ENCODE data around the gene ACY1. TPM values are rescaled to one million over a fixed set of nuclear protein-coding genes. Genes with fewer than 3 reads are reported as not detected.

Gene ACY1
- total RNA-seq (ENCODE audit: low replicate concordance), result 54.2 and 55.9 TPM in 2 replicates
- long read RNA-seq, transcript ACY1-215 (15 exons, 1,684 nt), result major isoform, 59 of 71 reads
- long read RNA-seq, partial matches to known transcripts, result 3 of 71 reads
- long read RNA-seq, other reads (novel, unspliced or antisense), result 6 of 71 reads

DNA sequence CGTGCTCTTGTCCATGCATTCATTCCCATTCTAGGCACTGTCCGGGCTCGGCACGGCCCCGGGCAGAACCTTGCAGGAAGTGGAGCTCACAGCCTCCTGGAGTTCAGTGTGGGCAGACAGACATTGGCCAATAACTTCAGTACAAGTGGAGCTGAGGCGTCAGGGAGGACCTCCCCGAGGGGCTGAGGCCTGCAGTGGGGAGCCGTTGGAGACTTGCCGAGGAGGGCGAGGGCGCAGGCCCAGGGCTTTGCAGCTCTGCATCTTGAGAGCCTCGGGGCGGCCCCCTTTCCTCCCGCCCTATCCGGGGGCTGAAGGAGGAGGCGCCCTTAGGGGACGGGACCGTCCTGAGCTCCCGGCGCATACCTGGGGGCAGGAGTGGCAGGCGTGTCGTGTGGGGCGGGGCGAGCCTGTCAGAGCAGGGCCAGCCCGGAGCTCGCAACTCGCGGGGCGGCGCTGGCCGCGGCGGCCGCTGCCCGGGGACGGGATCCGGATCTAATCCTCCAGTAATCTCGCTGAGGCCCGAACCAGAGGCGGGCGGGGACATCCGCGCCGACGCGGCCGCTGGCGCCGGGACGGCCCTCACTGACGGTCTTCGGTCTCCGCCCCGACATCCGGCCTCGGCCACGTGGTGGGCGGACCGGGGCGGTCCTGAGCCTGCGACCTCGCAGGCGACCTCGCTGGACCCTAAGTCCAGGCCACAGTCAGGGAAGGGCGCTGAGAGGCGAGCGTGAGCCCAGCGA lies at the start of gene ACY1:
Gene ACY1 (plus strand): TSS at position 698 of the 740 bp plus-strand sequence. CDS start 530 bp downstream, outside the sequence.
- Mint-ChIP-seq H3K4me3 (peak within 1 kb of the TSS; percentile 94), H3K27ac (peak within 1 kb of the TSS; percentile 98), H3K9me3 (no peaks in the 10 kb centered on the region), H3K4me1 (ENCODE audit: unreplicated experiment) (peaks cover 13% of the 10 kb centered on the region), H3K36me3 (no peaks in the 10 kb centered on the region), H3K27me3 (no peaks in the 10 kb centered on the region)
- TF ChIP-seq CTCF (conservative IDR thresholded peaks at IDR 0.05), result peak; percentile 48
- peak; percentile 87 for DNase-seq (ENCODE audit: extremely low spot score, unreplicated experiment)

- H3K27me3 Mint-ChIP-seq, result no peaks in the 10 kb centered on the region
- no peak overlapping the region for H3K4me3 Mint-ChIP-seq
- peak; percentile 58 for DNase-seq (ENCODE audit: extremely low spot score, unreplicated experiment)
- H3K4me1 Mint-ChIP-seq (ENCODE audit: unreplicated experiment), result peaks cover 3% of the 10 kb centered on the region
- no peak for TF ChIP-seq CTCF (conservative IDR thresholded peaks at IDR 0.05)
- no peak overlapping the region for H3K27ac Mint-ChIP-seq
- peaks cover 4% of the 10 kb centered on the region for H3K36me3 Mint-ChIP-seq
- no peaks in the 10 kb centered on the region for H3K9me3 Mint-ChIP-seq
Observed at GRCh38 chr3:51934139-51934850, 49.0 kb upstream of the ACY1 start.

- no peak overlapping the region for H3K4me3 Mint-ChIP-seq
- H3K36me3 Mint-ChIP-seq, result no peaks in the 10 kb centered on the region
- no peak overlapping the region for H3K27ac Mint-ChIP-seq
- peak; percentile 59 for DNase-seq (ENCODE audit: extremely low spot score, unreplicated experiment)
- no peaks in the 10 kb centered on the region for H3K27me3 Mint-ChIP-seq
- H3K4me1 Mint-ChIP-seq (ENCODE audit: unreplicated experiment), result peaks cover 6% of the 10 kb centered on the region
- TF ChIP-seq CTCF (conservative IDR thresholded peaks at IDR 0.05), result no peak
- no peaks in the 10 kb centered on the region for H3K9me3 Mint-ChIP-seq
Observed at GRCh38 chr3:51934991-51935885, 48.1 kb upstream of the ACY1 start.

DNA sequence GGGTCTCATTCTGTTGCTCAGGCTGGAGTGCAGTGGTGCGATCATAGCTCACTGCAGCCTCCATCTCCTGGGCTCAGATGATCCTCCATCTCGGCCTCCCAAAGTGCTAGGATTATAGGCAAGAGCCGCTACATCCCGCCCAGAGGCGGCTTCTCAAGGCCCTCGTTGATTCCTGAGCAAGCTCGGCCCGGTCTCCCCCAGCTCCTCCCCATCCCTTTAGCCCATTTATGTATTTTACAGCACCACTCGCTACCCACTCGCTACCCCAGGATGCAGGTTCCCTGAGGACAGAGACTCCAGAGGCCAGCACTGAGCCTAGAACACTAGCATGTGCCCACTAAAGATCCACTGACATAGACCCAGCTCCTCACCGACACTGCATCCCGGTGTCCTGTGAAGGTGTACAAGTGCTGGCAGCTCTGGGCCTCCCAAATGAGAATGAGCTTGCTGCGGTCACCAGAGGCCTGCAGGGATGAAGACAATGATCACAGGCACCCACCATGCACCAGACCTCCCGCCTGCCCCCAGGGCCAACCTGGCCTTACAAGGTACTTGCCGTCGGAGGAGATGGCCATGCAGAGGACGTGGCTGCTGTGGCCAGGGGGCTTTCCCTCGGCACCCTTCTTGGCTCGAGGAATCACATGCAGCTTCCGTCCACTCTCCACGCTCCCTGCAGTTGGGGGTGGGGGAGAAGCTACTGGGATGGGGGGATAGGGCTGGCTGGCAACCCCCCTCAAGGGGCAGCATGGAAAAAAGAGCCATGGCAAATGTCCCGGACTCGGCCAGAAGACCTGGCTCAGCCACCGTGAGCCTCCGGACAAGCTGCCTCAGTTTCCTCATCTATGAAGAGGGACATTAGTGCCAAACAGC lies 47.2 kb upstream of the ACY1 start:
- H3K27ac Mint-ChIP-seq, result no peak overlapping the region
- no peaks in the 10 kb centered on the region for H3K36me3 Mint-ChIP-seq
- H3K4me1 Mint-ChIP-seq (ENCODE audit: unreplicated experiment), result peaks cover 15% of the 10 kb centered on the region
- no peaks in the 10 kb centered on the region for H3K27me3 Mint-ChIP-seq
- TF ChIP-seq CTCF (conservative IDR thresholded peaks at IDR 0.05), result no peak
- no peak overlapping the region for H3K4me3 Mint-ChIP-seq
- no peaks in the 10 kb centered on the region for H3K9me3 Mint-ChIP-seq
- DNase-seq (ENCODE audit: extremely low spot score, unreplicated experiment), result peak; percentile 62
